ENCODE data around the gene LRRC2.

GRCh38 chr3:46553154-46553553, 12.9 kb downstream of the LRRC2 start:
- TF ChIP-seq, protein P1, sequence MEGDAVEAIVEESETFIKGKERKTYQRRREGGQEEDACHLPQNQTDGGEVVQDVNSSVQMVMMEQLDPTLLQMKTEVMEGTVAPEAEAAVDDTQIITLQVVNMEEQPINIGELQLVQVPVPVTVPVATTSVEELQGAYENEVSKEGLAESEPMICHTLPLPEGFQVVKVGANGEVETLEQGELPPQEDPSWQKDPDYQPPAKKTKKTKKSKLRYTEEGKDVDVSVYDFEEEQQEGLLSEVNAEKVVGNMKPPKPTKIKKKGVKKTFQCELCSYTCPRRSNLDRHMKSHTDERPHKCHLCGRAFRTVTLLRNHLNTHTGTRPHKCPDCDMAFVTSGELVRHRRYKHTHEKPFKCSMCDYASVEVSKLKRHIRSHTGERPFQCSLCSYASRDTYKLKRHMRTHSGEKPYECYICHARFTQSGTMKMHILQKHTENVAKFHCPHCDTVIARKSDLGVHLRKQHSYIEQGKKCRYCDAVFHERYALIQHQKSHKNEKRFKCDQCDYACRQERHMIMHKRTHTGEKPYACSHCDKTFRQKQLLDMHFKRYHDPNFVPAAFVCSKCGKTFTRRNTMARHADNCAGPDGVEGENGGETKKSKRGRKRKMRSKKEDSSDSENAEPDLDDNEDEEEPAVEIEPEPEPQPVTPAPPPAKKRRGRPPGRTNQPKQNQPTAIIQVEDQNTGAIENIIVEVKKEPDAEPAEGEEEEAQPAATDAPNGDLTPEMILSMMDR (IDR thresholded peaks at IDR 0.05): no peak
- TF ChIP-seq POLR2A (IDR thresholded peaks at IDR 0.05) (no peak), EP300 (IDR thresholded peaks at IDR 0.05) (no peak)
